Activated naive CD4-positive, alpha-beta T cell (primary cell): ENCODE data around the gene NRL.

Experiments
- DNase-seq, 4 experiments: peaks; one replicate each; lab custom pipeline; 2025; lab: John Stamatoyannopoulos, UW

Gene NRL

DNA sequence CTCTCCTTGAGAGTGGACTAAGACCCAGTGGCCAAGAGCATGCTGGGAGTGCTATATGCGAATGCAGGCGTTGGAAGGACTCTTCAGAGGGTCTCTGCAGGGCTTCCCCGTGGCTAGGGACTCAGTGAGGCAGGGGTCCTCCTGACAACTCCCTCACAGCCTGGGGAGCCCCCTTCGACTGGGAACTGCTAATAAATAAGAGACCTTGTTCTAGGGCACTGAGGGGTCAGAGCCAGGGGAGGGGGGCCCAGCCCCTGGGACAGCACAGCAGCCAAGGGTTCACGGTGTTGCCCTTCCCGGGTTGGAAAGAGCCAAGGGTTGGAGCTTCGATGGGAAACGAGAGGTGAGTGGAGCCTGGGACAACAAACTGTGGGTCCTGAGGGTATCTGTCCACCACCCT, 49.3 kb downstream of the NRL start:
- DNase-seq: no peak

- no peak for DNase-seq
Observed at GRCh38 chr14:24064856-24065255, 49.9 kb downstream of the NRL start.

DNA sequence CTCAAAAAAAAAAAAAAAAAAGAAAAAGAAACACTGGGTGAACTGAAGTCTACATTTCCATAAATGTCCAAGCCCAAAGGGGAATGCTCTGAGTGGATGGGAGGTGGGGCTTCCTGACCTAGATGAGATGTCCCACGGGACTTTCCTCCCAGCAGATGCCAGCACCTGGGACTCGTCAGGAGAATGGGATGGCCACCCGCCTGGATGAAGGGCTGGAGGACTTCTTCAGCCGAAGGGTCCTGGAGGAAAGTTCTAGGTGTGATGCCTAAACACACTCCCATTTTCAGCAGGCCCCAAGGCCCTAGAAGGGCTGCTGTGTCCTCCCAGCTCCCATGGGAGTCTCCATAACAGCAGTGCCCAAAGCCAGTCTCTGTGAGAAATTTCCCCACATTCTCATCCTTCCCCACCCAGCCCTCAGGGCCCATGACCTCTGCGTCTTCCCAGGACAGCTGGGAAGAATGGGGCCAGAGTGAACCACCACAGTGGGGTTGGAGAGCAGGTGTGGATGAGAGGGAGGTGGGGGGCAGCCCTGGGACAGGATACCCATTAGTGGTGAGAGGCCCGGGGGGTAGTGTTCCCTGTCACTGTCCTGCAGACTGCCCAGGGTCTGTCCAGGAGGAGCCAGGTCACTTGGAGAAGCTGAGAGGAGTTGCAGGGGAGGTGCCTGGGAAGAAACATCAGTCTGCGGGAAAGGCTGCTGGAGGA, 50.5 kb downstream of the NRL start:
- no peak for DNase-seq

- DNase-seq: no peak
Observed at GRCh38 chr14:24063263-24063836, 51.4 kb downstream of the NRL start.

DNA sequence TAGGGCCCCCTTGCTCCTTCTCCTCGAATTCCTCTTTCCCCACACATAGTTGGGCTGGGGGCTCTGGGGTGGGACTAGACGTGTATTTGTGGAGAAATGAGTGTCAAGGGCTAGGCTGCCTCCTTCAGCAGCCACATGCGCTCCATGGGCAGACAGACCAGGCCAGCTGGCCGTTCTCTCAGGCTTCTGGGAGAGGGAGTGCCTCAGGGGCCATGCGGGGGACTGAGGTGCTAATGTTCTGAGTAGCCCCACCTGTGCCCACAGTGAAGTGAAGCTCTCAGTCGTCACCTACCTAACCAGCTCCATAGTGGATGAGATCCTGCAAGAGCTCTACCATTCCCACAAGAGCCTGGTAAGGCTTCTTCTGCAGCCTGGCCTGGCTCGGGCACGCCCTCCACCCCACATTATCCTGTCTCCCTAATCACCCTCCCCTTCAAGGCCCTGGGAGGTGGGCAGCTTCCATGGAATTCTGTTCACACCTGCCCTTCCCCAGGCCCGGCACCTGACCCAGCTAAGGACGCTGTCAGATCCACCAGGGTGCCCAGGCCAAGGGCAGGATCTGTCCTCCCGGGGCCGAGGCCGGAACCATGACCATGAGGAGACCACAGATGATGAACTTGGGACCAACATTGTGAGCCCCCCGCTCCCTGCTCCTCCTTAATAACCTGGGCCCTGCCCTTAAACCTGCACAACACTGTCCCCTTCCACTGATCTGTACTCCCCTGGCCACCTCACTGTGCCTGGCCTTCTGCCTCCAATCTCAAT, 52.4 kb downstream of the NRL start:
- no peak for DNase-seq

GRCh38 chr14:24060984-24061913, 53.5 kb downstream of the NRL start:
- DNase-seq: no peak

DNA sequence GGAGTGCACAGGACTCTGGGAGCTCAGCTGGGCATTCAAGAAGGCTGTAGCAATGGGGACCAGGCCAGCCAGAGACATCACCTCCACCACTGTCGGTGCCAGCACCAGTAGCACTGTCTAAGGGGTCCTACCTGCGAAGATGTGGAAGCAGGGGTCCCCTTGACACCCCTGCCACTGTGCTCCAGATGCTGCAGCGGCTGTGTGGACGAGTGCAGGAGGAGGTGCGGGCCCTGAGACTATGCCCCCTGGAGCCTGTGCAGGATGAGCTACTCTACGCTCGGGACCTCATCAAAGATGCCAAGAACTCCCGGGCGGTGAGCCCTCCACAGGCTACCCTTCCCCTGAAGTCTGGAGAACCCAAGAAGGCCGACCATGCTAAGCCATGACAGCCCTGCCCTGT, 54.3 kb downstream of the NRL start:
- no peak for DNase-seq

DNA sequence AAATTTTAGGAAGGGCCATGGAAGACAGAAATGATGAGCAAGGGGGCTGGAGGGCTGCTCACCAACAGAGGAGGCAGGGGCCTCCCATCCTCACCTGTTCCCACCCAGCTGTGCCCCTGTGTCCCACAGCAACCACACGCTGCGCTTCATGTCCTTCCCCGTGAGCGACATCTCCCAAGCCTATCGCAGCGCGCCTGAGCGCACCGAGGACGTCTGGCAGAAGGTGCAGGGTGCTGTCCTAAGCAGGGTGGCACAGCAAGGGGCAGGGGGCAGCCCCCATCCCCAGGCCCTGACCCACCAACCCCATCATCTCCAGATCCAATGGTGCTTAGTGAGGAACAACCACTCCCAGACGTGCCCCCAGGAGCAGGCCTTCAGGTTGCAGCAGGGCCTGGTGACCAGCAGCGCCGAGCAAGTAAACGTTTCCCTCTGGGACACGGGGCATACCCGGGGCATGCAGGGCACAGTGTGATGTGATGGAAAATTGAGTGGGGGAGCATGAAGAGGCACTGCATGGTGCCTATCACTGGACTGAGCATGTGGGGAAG, 54.8 kb downstream of the NRL start:
- DNase-seq: no peak

DNA sequence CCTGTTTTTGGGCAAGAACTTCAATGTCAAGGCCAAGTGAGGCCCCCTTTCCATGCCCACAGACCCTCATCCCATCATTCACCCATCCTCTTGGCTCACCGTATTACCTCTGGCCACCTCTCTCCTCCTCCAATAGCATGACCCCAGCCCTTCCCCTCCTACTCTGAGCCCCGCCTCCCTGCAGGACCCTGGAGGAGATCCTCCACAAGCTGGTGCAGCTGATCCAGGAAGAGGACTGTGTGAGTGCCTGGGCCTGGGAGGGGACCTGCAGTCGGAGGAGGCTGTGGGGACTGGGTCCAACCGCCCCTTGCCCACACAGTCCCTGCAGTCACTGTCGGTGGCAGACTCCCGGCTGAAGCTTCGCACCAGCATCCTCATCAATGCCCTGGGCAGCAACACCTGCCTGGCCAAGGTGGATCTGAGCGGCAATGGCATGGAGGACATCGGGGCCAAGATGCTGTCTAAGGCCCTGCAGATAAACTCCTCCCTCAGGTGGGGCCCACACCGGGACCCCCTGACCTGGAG, 55.7 kb downstream of the NRL start:
- DNase-seq: no peak

DNA sequence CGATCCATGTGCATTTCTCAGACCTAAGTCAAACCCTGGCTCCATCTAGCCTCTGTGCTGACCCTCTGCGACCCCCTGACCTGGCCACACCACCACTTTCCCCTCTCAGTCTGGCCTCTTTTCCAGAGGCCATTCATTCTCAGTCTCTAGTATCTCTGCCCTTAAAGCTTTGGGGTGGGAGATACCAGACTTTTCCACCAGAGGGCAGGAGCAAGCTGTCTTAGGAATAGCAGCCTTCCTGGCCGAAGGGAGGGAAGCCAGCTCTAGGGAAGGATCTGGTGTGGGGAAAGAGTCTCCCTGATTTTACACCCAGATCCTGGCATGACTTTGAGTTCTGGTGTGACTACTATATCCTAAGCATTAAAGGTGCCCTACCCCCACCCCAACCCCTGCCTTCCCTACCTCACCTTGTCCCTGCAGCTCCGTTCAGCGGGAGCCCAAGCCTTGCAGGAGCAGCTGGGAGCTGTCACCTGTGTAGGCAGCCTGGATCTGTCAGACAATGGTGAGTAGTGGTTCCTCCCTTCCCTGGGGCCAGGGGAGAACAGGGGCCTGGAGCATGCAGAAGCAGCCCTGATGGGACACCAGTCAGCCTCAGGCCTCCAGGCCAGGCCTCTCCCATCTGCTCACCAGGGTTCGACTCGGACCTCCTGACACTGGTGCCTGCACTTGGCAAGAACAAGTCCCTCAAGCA, 56.3 kb downstream of the NRL start:
- DNase-seq: peak in 1 of 4 experiments; percentile 33

DNA sequence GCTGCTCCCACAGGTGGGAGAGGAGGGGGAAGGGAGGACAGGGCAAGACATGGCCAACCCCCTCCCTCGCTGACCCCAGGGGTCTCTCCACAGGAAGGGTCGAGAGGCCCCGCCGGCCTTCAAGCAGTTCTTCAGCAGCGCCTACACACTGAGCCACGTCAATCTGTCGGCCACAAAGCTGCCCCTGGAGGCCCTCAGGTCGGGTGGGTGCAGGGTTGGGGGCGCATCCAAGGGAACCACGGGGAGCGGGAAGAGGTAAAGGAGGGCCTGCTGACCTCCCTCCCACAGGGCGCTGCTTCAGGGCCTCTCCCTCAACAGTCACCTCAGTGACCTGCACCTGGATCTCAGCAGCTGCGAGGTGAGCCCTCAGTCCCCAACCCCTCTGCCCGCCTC, 56.9 kb downstream of the NRL start:
- no peak for DNase-seq

DNA sequence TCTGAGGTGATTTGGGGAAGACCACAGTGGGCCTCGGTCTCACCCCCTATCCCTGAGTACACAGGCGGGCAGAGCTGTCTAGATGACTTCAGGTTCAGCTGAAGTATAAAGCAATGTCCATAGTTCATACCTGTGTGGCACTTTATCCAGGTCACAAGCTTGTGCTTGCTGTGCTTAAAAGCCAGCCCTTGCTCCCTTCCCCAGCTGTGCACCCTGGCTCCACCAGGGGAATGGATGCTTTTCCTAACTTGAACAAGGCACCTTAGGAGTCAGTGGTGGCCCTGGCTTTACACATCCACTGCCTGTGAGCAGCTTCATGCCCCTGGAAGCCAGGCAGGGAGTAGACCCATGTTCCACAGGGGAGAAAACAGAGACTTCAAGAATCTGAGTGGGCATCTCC, 57.5 kb downstream of the NRL start:
- DNase-seq: no peak

- no peak for DNase-seq
Observed at GRCh38 chr14:24056800-24057184, 58.0 kb downstream of the NRL start.

GRCh38 chr14:24055971-24056799, 58.6 kb downstream of the NRL start:
- DNase-seq: no peak

DNA sequence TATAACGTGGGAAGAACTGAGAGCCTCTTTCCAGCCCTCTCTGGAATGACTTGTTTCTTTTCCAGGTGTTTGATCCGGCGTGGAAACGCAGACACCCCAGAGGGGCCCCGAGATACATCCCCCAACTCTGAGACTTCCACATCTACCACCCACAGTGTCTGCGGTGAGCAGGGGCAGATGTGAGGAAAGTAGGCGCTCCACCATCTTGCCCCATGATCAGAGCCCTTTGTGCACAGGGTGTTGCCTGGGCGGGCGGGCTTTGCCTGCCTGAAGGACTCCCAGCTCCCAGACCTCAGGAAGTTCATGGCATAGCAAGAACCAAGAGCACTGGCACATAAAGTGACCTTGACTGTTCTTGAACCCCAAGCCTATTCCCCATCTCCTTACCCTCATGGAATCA, 60.1 kb downstream of the NRL start:
- DNase-seq: no peak

GRCh38 chr14:24054324-24054641, 60.5 kb downstream of the NRL start:
- no peak for DNase-seq

DNA sequence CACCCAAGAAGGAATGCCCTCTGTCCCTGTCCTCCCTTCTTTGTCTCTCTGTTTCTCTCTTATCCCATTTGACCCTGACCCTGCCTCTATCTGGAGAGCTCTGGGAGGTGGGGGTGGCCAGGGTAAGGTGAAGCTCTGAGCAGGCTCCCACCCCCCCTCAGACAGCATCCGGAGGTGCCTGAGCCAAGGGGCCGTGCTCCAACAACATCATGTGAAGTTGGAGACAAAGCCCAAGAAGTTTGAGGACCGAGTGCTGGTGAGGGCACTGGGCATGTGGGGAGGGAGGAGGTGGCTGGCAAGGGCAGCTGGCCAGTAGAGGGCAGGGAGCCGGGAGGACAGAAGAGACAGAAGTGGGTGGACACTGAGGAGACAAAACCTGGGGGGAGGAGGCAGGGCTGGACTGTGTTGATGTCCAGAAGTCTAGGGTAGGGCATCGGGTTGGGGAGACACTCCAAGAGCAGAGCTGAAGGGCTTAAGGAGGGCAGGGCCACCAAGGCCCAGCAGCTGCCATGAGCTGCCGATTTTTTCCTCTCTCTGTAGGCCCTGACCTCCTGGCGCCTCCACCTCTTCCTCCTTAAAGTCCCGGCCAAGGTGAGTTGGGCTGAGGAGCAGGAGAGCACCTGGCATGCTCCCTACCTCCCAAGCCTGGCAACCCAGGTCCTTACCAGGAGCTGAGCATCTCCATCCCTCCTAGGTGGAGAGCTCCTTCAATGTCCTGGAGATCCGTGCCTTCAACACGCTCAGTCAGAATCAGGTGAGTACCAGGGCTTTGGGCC, 61.0 kb downstream of the NRL start:
- no peak for DNase-seq

DNA sequence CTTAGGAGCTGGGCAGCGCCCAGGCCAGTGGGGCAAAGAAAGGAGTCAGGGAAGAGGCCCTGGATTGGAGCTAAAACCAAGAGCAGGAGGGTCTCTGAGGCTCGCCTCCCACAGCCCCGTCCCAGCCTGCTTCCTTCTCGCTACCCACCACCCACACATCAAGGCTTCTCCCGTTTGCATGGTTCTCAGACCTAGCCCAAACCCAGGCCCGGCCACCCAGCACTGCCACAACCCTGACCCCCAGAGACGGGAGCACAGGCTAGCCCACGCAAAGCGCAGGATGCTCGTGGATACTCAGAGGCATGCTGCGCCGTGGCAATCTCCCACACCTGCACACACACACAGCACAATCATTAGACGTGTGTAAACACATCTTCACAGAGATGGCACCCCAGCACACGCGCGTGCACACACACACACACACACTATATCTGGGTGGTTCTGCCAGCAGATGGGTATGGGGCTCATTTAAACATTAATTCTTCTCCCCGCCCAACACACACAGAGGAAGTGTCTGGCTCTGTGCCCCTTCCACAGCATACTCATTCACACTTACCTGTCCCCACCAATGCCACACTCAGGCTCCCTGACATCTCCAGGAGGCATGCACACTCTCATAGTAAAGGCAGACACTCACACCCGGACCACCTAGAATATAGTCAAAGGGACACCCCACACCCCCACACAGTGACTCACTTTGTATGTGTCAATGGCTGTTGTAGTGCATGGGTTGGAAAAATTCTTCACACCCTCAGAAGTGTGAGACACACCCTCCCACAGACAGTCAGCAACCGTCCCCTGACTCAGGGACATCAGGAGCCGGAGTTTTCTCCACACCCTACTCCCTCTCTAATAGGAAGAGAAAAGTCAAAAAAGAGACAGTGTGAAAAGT, 61.8 kb downstream of the NRL start:
- DNase-seq: peak in 1 of 4 experiments; percentile 14
